PC-3 (cell line): Measurements from ENCODE around the gene INIP. TPM values are rescaled to one million over a fixed set of nuclear protein-coding genes. Genes with fewer than 3 reads are reported as not detected.

Experiments used
- ATAC-seq: fragments of 200-7000 bp; cut with Tn5 transposase; 2 replicates; pipeline ENCODE4 v1.9.1; 2020; ENCODE audit warnings: mild to moderate bottlenecking, moderate library complexity
- BruUV-seq: library from RNA; stranded (reverse); fragments of 400-500 nt; replicated peaks from 2 replicates; lab custom pipeline; 2021; lab: Mats Ljungman, UMichigan
- CTCF ChIA-PET: fragments of 300-600 bp; sonication (Branson Sonifier 250); formaldehyde crosslinking; loops from one replicate; lab custom pipeline; 2022; ENCODE audit warnings: antibody characterized with exemption; lab: Charles Lee
- POLR2A ChIA-PET: fragments of 300-600 bp; sonication (Branson Sonifier 250); formaldehyde crosslinking; loops from one replicate; lab custom pipeline; 2022; ENCODE audit warnings: antibody characterized with exemption; ENCODE audit not compliant: unreplicated experiment; lab: Charles Lee
- DNase-seq: peaks from one replicate; pipeline ENCODE4 v3.0.0-alpha.2; 2015
- H2AFZ ChIP-seq: fragments of 300-600 bp; sonication (generic); 2 replicates; pipeline ENCODE4 v1.6.0; 2016; ENCODE audit warnings: antibody characterized with exemption, low read length
- H3F3A ChIP-seq: fragments of 300-600 bp; sonication (generic); one replicate; pipeline ENCODE4 v1.6.0; 2017; ENCODE audit warnings: antibody characterized with exemption, low read length, control low read depth, mild to moderate bottlenecking; ENCODE audit not compliant: unreplicated experiment
- H3K27ac ChIP-seq: fragments of 300-600 bp; sonication (generic); 2 replicates; pipeline ENCODE4 v1.5.1; 2016; ENCODE audit warnings: mild to moderate bottlenecking, low read length
- H3K27me3 ChIP-seq: fragments of 300-600 bp; sonication (generic); 2 replicates; pipeline ENCODE4 v1.6.1; 2016; ENCODE audit warnings: low read length, mixed read lengths
- H3K36me3 ChIP-seq: fragments of 300-600 bp; sonication (generic); 2 replicates; pipeline ENCODE4 v1.6.1; 2016; ENCODE audit warnings: low read depth, mixed run types, low read length, mixed read lengths
- H3K4me1 ChIP-seq: fragments of 300-600 bp; sonication (generic); 2 replicates; pipeline ENCODE4 v1.5.1; 2016; ENCODE audit warnings: low read length; ENCODE audit not compliant: insufficient read depth
- H3K4me2 ChIP-seq: fragments of 300-600 bp; sonication (generic); 2 replicates; pipeline ENCODE4 v1.6.0; 2016; ENCODE audit warnings: low read length
- H3K4me3 ChIP-seq: fragments of 300-600 bp; sonication (generic); 2 replicates; pipeline ENCODE4 v1.5.1; 2016; ENCODE audit warnings: mild to moderate bottlenecking, low read length, mixed read lengths
- H3K79me2 ChIP-seq: fragments of 300-600 bp; sonication (generic); 2 replicates; pipeline ENCODE4 v1.6.1; 2017; ENCODE audit warnings: low read length, mixed read lengths
- H3K9ac ChIP-seq: fragments of 300-600 bp; sonication (generic); 2 replicates; pipeline ENCODE4 v1.6.0; 2016; ENCODE audit warnings: mild to moderate bottlenecking, low read length
- H3K9me2 ChIP-seq: fragments of 300-600 bp; sonication (generic); replicated peaks from 2 replicates; pipeline ENCODE4 v1.6.1; 2016; ENCODE audit warnings: mixed run types, low read length, mixed read lengths
- H3K9me3 ChIP-seq: fragments of 300-600 bp; sonication (generic); 2 replicates; pipeline ENCODE4 v1.6.1; 2016; ENCODE audit warnings: low read length, mixed read lengths
- H4K20me1 ChIP-seq: fragments of 300-600 bp; sonication (generic); 2 replicates; pipeline ENCODE4 v1.6.1; 2016; ENCODE audit warnings: low read length, mixed read lengths
- EZH2 ChIP-seq: fragments of 300-600 bp; sonication (generic); IDR thresholded peaks from one replicate; pipeline ENCODE4 v1.6.1; 2017; ENCODE audit warnings: antibody characterized with exemption, mild to moderate bottlenecking, low read length; ENCODE audit not compliant: unreplicated experiment
- EZH2phosphoT487 ChIP-seq: fragments of 300-600 bp; sonication (generic); IDR thresholded peaks from 2 replicates; pipeline ENCODE4 v1.6.1; 2018; ENCODE audit warnings: mild to moderate bottlenecking, antibody characterized with exemption, low read length, borderline replicate concordance
- intact Hi-C: fragments of 100-400 bp; cut with micrococcal nuclease; formaldehyde crosslinking; loops from 2 replicates; pipeline ENCODE4 v1.9.0; 2023
- total RNA-seq: library from RNA; depleted of rRNA; stranded (reverse); fragments of >200 nt; gene quantifications from 2 replicates; pipeline ENCODE4 v1.2.3, GENCODE V29; 2014
- TF ChIP-seq, protein P1 (sequence below): fragments of 300-600 bp; sonication (generic); conservative IDR thresholded peaks from 2 replicates; pipeline ENCODE4 v1.5.1; 2017; ENCODE audit warnings: antibody characterized with exemption, low read depth, mild to moderate bottlenecking, low read length

The INIP gene
- total RNA-seq, 1 experiment from 2014 or later, result 15.1 TPM

- no peak overlapping the region for H3K4me3 ChIP-seq
- TF ChIP-seq EZH2, result no peak
- TF ChIP-seq, protein P1, sequence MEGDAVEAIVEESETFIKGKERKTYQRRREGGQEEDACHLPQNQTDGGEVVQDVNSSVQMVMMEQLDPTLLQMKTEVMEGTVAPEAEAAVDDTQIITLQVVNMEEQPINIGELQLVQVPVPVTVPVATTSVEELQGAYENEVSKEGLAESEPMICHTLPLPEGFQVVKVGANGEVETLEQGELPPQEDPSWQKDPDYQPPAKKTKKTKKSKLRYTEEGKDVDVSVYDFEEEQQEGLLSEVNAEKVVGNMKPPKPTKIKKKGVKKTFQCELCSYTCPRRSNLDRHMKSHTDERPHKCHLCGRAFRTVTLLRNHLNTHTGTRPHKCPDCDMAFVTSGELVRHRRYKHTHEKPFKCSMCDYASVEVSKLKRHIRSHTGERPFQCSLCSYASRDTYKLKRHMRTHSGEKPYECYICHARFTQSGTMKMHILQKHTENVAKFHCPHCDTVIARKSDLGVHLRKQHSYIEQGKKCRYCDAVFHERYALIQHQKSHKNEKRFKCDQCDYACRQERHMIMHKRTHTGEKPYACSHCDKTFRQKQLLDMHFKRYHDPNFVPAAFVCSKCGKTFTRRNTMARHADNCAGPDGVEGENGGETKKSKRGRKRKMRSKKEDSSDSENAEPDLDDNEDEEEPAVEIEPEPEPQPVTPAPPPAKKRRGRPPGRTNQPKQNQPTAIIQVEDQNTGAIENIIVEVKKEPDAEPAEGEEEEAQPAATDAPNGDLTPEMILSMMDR, result no peak
- TF ChIP-seq EZH2phosphoT487, result no peak
- no peaks in the 10 kb centered on the region for H3K4me1 ChIP-seq
- H3K36me3 ChIP-seq, result no peaks in the 10 kb centered on the region
- no peaks in the 10 kb centered on the region for H3K27me3 ChIP-seq
- DNase-seq, result no peak
- no peaks in the 10 kb centered on the region for H3K79me2 ChIP-seq
- no peak overlapping the region for H3K9ac ChIP-seq
- no peak overlapping the region for H3K27ac ChIP-seq
- H3K4me2 ChIP-seq, result no peak overlapping the region
- intact Hi-C loops, result no loop called here
- ChIA-PET POLR2A (no interaction called here), CTCF (no interaction called here)
- no peaks in the 10 kb centered on the region for H3K9me2 ChIP-seq
- no peaks in the 10 kb centered on the region for H4K20me1 ChIP-seq
- H3K9me3 ChIP-seq, result no peaks in the 10 kb centered on the region
- H3F3A ChIP-seq, result no peaks in the 10 kb centered on the region
- ATAC-seq, result no peak
- H2AFZ ChIP-seq, result no peak overlapping the region
- BruUV-seq, result no TSS peak
These were observed 46.9 kb upstream of the INIP start for GRCh38 chr9:112764837-112765236.

DNA sequence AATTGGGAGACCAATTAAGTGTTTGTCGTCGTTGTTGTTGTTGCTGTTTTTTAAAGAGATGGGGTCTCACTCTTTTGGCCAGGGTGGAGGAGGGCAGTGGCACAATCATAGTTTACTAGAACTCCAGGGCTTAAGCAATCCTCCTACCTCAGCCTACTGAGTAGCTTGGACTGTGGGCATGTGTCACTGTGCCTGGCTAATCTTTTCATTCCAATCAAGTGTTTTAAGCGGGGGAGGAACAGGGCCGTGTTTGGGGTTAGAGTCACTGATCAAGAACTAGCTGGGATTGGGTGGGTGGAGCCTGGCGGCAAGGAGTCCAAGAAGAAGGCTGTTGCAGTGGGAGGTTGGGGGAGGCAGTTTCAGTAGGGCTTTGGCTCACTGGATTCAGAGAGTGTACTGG is 46.4 kb upstream of the INIP start:
- H2AFZ ChIP-seq, result no peak overlapping the region
- H3K27ac ChIP-seq, result no peak overlapping the region
- H3K4me3 ChIP-seq, result no peak overlapping the region
- intact Hi-C loops, result no loop called here
- H3K36me3 ChIP-seq, result no peaks in the 10 kb centered on the region
- H4K20me1 ChIP-seq, result no peaks in the 10 kb centered on the region
- no peaks in the 10 kb centered on the region for H3K9me2 ChIP-seq
- no peaks in the 10 kb centered on the region for H3K79me2 ChIP-seq
- no peak overlapping the region for H3K4me2 ChIP-seq
- no peaks in the 10 kb centered on the region for H3K27me3 ChIP-seq
- no peak for DNase-seq
- BruUV-seq, result no TSS peak
- ATAC-seq, result no peak
- no peak overlapping the region for H3K9ac ChIP-seq
- no peaks in the 10 kb centered on the region for H3K9me3 ChIP-seq
- TF ChIP-seq, protein P1, result no peak
- TF ChIP-seq EZH2, result no peak
- no peak for TF ChIP-seq EZH2phosphoT487
- CTCF ChIA-PET, result no interaction called here
- POLR2A ChIA-PET, result no interaction called here
- H3F3A ChIP-seq, result no peaks in the 10 kb centered on the region
- no peaks in the 10 kb centered on the region for H3K4me1 ChIP-seq

DNA sequence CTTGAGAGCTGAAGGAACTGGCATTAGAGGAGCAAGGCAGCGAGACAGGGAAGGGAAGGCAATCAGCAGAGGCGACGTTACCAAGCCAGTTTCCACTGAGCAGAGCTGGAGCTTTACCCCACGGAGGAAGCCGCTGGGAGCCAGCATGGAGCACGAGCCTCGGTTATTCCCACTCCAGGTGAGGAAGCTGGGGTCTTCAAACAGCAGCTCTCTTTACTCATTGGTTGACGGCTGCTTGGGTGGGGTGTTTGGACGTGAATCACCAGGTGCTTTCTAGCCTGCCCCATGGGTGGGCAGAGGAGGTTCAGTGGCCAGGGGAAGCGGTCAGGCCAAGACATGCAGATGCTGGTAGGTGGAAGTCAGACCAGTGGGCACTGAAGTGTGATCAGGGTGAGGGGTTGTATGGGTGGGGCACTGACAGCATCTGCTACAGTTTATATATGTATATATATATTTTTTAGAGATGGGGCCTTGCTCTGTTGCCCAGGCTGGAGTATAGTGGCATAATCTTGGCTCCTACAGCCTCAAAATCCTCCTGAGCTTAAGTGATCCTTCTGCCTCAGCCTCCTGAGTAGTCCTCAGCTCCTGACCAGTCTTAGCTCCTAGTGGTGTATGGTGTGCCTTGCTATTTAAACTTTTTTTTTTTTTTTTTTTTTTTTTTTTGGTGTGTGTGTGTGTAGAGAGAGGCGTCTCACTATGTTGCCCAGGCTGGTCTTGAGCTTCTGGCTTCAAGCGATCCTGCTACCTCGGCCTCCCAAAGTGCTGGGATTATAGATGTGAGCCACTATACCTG is 45.0 kb upstream of the INIP start:
- Histone ChIP-seq H3K9ac (no peak overlapping the region), H4K20me1 (no peaks in the 10 kb centered on the region), H3F3A (no peaks in the 10 kb centered on the region), H3K4me1 (peaks cover 2% of the 10 kb centered on the region), H3K9me2 (no peaks in the 10 kb centered on the region), H3K27me3 (no peaks in the 10 kb centered on the region), H3K27ac (no peak overlapping the region), H3K9me3 (no peaks in the 10 kb centered on the region), H3K79me2 (no peaks in the 10 kb centered on the region), H2AFZ (no peak overlapping the region), H3K36me3 (no peaks in the 10 kb centered on the region), H3K4me3 (no peak overlapping the region), H3K4me2 (no peak overlapping the region)
- BruUV-seq, result no TSS peak
- POLR2A ChIA-PET, result no interaction called here
- ATAC-seq, result no peak
- intact Hi-C loops, result no loop called here
- DNase-seq, result no peak
- CTCF ChIA-PET, result no interaction called here
- no peak for TF ChIP-seq EZH2phosphoT487
- TF ChIP-seq EZH2, result no peak
- TF ChIP-seq, protein P1, result no peak
